Panc1 (cell line): Measurements from ENCODE around the gene ST6GALNAC1. TPM values are rescaled to one million over a fixed set of nuclear protein-coding genes. Genes with fewer than 3 reads are reported as not detected.

Experiments used
- ATAC-seq: fragments of 200-7000 bp; cut with Tn5 transposase; 2 replicates; pipeline ENCODE4 v1.9.1; 2020; ENCODE audit warnings: mild to moderate bottlenecking, moderate library complexity
- BruUV-seq: library from RNA; stranded (reverse); fragments of 400-500 nt; replicated peaks from 2 replicates; lab custom pipeline; 2021; lab: Mats Ljungman, UMichigan
- CTCF ChIA-PET: fragments of 300-600 bp; sonication (Branson Sonifier 250); formaldehyde crosslinking; loops from one replicate; lab custom pipeline; 2022; ENCODE audit warnings: antibody characterized with exemption; lab: Charles Lee
- POLR2A ChIA-PET: fragments of 300-600 bp; sonication (Branson Sonifier 250); formaldehyde crosslinking; loops from one replicate; lab custom pipeline; 2022; ENCODE audit warnings: antibody characterized with exemption; lab: Charles Lee
- DNase-seq: peaks from one replicate; pipeline ENCODE4 v3.0.0-alpha.2; 2010; ENCODE audit warnings: low read depth, low spot score
- H3K27ac ChIP-seq: 2 replicates; pipeline ENCODE4 v1.5.1; 2011; ENCODE audit warnings: mild to moderate bottlenecking, low read length, inconsistent platforms
- H3K27me3 ChIP-seq: fragments of 200-500 bp; sonication (Bioruptor generic); 2 replicates; pipeline ENCODE4 v1.6.0; 2014; ENCODE audit warnings: low read length, inconsistent platforms; ENCODE audit not compliant: control insufficient read depth, insufficient read depth
- H3K36me3 ChIP-seq: fragments of 200-500 bp; sonication (Bioruptor generic); 2 replicates; pipeline ENCODE4 v1.5.1; 2014; ENCODE audit warnings: inconsistent platforms, mild to moderate bottlenecking, low read length, moderate library complexity; ENCODE audit not compliant: control insufficient read depth, insufficient read depth
- H3K4me1 ChIP-seq: 2 replicates; pipeline ENCODE4 v1.5.1; 2011; ENCODE audit warnings: inconsistent platforms, mild to moderate bottlenecking, low read length, moderate library complexity; ENCODE audit not compliant: control insufficient read depth, insufficient read depth
- H3K4me3 ChIP-seq, 2 experiments: 2 replicates each; pipeline ENCODE4 v1.5.1; 2011 to 2012; ENCODE audit warnings: low read depth in 2 of 2, low read length in 2 of 2, mild to moderate bottlenecking in 2 of 2, inconsistent platforms in 1 of 2, moderate library complexity in 1 of 2
- H3K9me3 ChIP-seq: fragments of 200-500 bp; sonication (Bioruptor generic); 2 replicates; pipeline ENCODE4 v1.5.1; 2014; ENCODE audit warnings: low read depth, mild to moderate bottlenecking, inconsistent platforms, low read length, moderate library complexity; ENCODE audit not compliant: control insufficient read depth, insufficient read depth
- CTCF ChIP-seq: fragments of 450-650 bp; IDR thresholded peaks from 2 replicates; pipeline ENCODE4 v1.5.1; 2017; ENCODE audit warnings: mild to moderate bottlenecking
- POLR2AphosphoS5 ChIP-seq: IDR thresholded peaks from 2 replicates; pipeline ENCODE4 v1.6.1; 2012; ENCODE audit warnings: mild to moderate bottlenecking, low read depth, low read length, moderate library complexity
- REST ChIP-seq, 2 experiments: IDR thresholded peaks; 2 replicates each; pipeline ENCODE4 v1.6.1; 2011 to 2012; ENCODE audit warnings: low read depth in 2 of 2, control low read depth in 1 of 2, low read length in 1 of 2, mild to moderate bottlenecking in 1 of 2, moderate library complexity in 1 of 2; ENCODE audit not compliant: insufficient read depth in 1 of 2
- SIN3A ChIP-seq: IDR thresholded peaks from 2 replicates; pipeline ENCODE4 v1.6.1; 2012; ENCODE audit warnings: low read depth, mild to moderate bottlenecking, low read length, moderate library complexity, borderline replicate concordance; ENCODE audit not compliant: insufficient read depth
- TCF7L2 ChIP-seq: IDR thresholded peaks from 2 replicates; pipeline ENCODE4 v1.6.1; 2011; ENCODE audit warnings: mild to moderate bottlenecking, low read depth, low read length, inconsistent platforms
- in situ Hi-C: cut with HindIII; loops from 2 replicates; pipeline ENCODE4 v1.10.0; 2016; ENCODE audit warnings: low sequenced_read_pairs, low pct_unique_long_range_greater_than_20kb
- intact Hi-C: fragments of 100-400 bp; cut with micrococcal nuclease; formaldehyde crosslinking; loops from one replicate; pipeline ENCODE4 v1.10.0; 2022; ENCODE audit not compliant: unreplicated experiment
- total RNA-seq: library from RNA; stranded (reverse); gene quantifications from one replicate; pipeline ENCODE4 v1.2.1, GENCODE V29; 2021; ENCODE audit not compliant: unreplicated experiment

ST6GALNAC1 gene
- total RNA-seq, 1 experiment from 2014 or later, result 0.15 TPM

- in situ Hi-C loops, result no loop called here
- CTCF ChIA-PET, result interaction anchor here (0.5 to 3.1 kb wide), 14 partner anchors 11 to 178 kb away, joined by 3 to 9 read pairs (median 4); partner anchors contain the start of gene ST6GALNAC1
- Histone ChIP-seq H3K4me3 (peak overlapping the region in 1 of 2 experiments; percentile 29; a peak in 1 of 4 replicates), H3K27me3 (no peaks in the 10 kb centered on the region; the same call in 1 of the 2 replicates), H3K9me3 (no peaks in the 10 kb centered on the region), H3K36me3 (no peaks in the 10 kb centered on the region), H3K27ac (peak overlapping the region; percentile 70; the same call in 1 of the 2 replicates), H3K4me1 (peaks cover 3% of the 10 kb centered on the region; the same call in 1 of the 2 replicates)
- peak; percentile 96 for ATAC-seq
- TF ChIP-seq CTCF, result peak; percentile 99
- TF ChIP-seq POLR2AphosphoS5, result no peak
- POLR2A ChIA-PET, result no interaction called here
- peak; percentile 30 for DNase-seq
- BruUV-seq, result no TSS peak
- intact Hi-C loops, result loop anchor here (5.0 to 10.0 kb wide), 2 partner anchors 59 to 101 kb away; a partner anchor contains a TSS
These were observed 20.0 kb downstream of the ST6GALNAC1 start for GRCh38 chr17:76623271-76624146.

GRCh38 chr17:76617838-76618237 is 25.7 kb downstream of the ST6GALNAC1 start:
- CTCF ChIA-PET, result no interaction called here
- no peak for DNase-seq
- H3K36me3 ChIP-seq, result no peaks in the 10 kb centered on the region

More at GRCh38 chr17:76617838-76618237, 25.7 kb downstream of the ST6GALNAC1 start:
- in situ Hi-C loops, result no loop called here
- H3K27me3 ChIP-seq, result no peaks in the 10 kb centered on the region
- no peak overlapping the region for H3K27ac ChIP-seq
- TF ChIP-seq REST (IDR thresholded peaks at IDR 0.05; ENCODE audit: insufficient read depth in 1 of 2, low read depth in 2 of 2, low read length in 1 of 2) (no peak), CTCF (no peak), TCF7L2 (no peak), POLR2AphosphoS5 (no peak), SIN3A (no peak)
- H3K4me1 ChIP-seq, result no peaks in the 10 kb centered on the region
- intact Hi-C loops, result no loop called here
- no peak for ATAC-seq
- H3K4me3 ChIP-seq, result no peak overlapping the region
- POLR2A ChIA-PET, result no interaction called here
- H3K9me3 ChIP-seq, result no peaks in the 10 kb centered on the region
- BruUV-seq, result no TSS peak
